Skeletal muscle cell (primary cell): ENCODE results near the gene KRTAP13-2.

Experiments used
- DNase-seq: peaks from one replicate; pipeline ENCODE4 v3.0.0-alpha.2; 2010; ENCODE audit warnings: low read depth
- H3K4me3 ChIP-seq: 2 replicates; pipeline ENCODE4 v1.5.1; 2011; ENCODE audit warnings: low read depth, mild to moderate bottlenecking, control low read depth, low read length, moderate library complexity

Gene KRTAP13-2

GRCh38 chr21:30329203-30329875, 42.7 kb downstream of the KRTAP13-2 start:
- no peak for DNase-seq
- no peak overlapping the region for H3K4me3 ChIP-seq

DNA sequence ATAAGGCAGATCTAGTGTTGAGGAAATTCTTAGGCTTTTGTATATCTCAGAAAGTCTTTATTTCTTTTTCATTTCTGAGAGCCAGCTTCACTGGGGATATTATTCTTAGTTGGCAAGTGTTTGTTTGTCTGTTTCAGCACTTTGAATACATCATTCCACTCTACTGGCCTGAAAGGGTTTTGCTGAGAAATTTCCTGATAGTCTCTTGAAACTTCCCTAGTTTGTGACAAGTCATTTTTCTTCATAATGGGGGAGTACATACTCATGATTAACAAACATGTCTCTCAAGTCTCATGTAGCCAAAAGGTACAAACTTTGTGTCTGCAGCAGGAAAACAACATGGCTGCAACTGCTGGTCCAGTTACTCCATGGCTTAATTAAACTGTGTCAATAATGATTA, 45.7 kb downstream of the KRTAP13-2 start:
- DNase-seq: no peak
- H3K4me3 ChIP-seq: no peak overlapping the region
